WERI-Rb-1 (cell line): ENCODE measurements around the gene FSTL4.
A peak's percentile ranks its signal among the peaks of the same experiment; 100 is the strongest.

Experiments used
- DNase-seq: peaks from one replicate; pipeline ENCODE4 v3.0.0-alpha.2; 2020
- H3K27ac ChIP-seq: fragments of 250-450 bp; sonication (Bioruptor Pico); 2 replicates; pipeline ENCODE4 v1.5.1; 2020; ENCODE audit warnings: mild to moderate bottlenecking, moderate library complexity
- H3K27me3 ChIP-seq: fragments of 250-450 bp; sonication (Bioruptor Pico); 2 replicates; pipeline ENCODE4 v1.5.1; 2021; ENCODE audit warnings: mild to moderate bottlenecking, low read depth, moderate library complexity; ENCODE audit not compliant: insufficient read depth, severe bottlenecking
- H3K36me3 ChIP-seq: fragments of 250-450 bp; sonication (Bioruptor Pico); 2 replicates; pipeline ENCODE4 v1.5.1; 2020; ENCODE audit warnings: mild to moderate bottlenecking, moderate library complexity
- H3K4me3 ChIP-seq: 2 replicates; pipeline ENCODE4 v1.5.1; 2011; ENCODE audit warnings: low read depth, mild to moderate bottlenecking, control low read depth, low read length
- H3K9me3 ChIP-seq: fragments of 250-450 bp; sonication (Bioruptor Pico); 2 replicates; pipeline ENCODE4 v1.5.1; 2021; ENCODE audit warnings: mild to moderate bottlenecking, moderate library complexity; ENCODE audit not compliant: severe bottlenecking
- CTCF ChIP-seq: IDR thresholded peaks from 2 replicates; pipeline ENCODE4 v1.5.1; 2011; ENCODE audit warnings: low read depth, mild to moderate bottlenecking, control low read depth, inconsistent platforms, low read length

Gene FSTL4

GRCh38 chr5:133322743-133323142 is 289.6 kb downstream of the FSTL4 start:
- Histone ChIP-seq H3K36me3 (no peaks in the 10 kb centered on the region), H3K27ac (no peak overlapping the region), H3K27me3 (no peaks in the 10 kb centered on the region), H3K4me3 (no peak overlapping the region), H3K9me3 (no peaks in the 10 kb centered on the region)
- TF ChIP-seq CTCF, result no peak
- peak; percentile 53 for DNase-seq

GRCh38 chr5:133321833-133322420 is 290.4 kb downstream of the FSTL4 start:
- Histone ChIP-seq H3K27me3 (no peaks in the 10 kb centered on the region), H3K9me3 (no peaks in the 10 kb centered on the region), H3K36me3 (no peaks in the 10 kb centered on the region), H3K27ac (no peak overlapping the region), H3K4me3 (no peak overlapping the region)
- DNase-seq, result no peak
- TF ChIP-seq CTCF, result no peak

GRCh38 chr5:133321286-133321832 is 291.0 kb downstream of the FSTL4 start:
- H3K27me3 ChIP-seq, result no peaks in the 10 kb centered on the region
- H3K36me3 ChIP-seq, result no peaks in the 10 kb centered on the region
- H3K27ac ChIP-seq, result no peak overlapping the region
- no peaks in the 10 kb centered on the region for H3K9me3 ChIP-seq
- no peak for DNase-seq
- no peak overlapping the region for H3K4me3 ChIP-seq
- no peak for TF ChIP-seq CTCF

GRCh38 chr5:133319905-133320520 is 292.3 kb downstream of the FSTL4 start:
- H3K4me3 ChIP-seq, result no peak overlapping the region
- no peaks in the 10 kb centered on the region for H3K27me3 ChIP-seq
- no peak for DNase-seq
- H3K9me3 ChIP-seq, result no peaks in the 10 kb centered on the region
- H3K36me3 ChIP-seq, result no peaks in the 10 kb centered on the region
- no peak overlapping the region for H3K27ac ChIP-seq
- no peak for TF ChIP-seq CTCF

- Histone ChIP-seq H3K4me3 (no peak overlapping the region), H3K27ac (no peak overlapping the region), H3K9me3 (no peaks in the 10 kb centered on the region), H3K36me3 (no peaks in the 10 kb centered on the region), H3K27me3 (no peaks in the 10 kb centered on the region)
- no peak for TF ChIP-seq CTCF
- no peak for DNase-seq
Observed at GRCh38 chr5:133319244-133319643, 293.1 kb downstream of the FSTL4 start.

GRCh38 chr5:133317558-133317957 is 294.8 kb downstream of the FSTL4 start:
- Histone ChIP-seq H3K27me3 (no peaks in the 10 kb centered on the region), H3K36me3 (no peaks in the 10 kb centered on the region)

More at GRCh38 chr5:133317558-133317957, 294.8 kb downstream of the FSTL4 start:
- Histone ChIP-seq H3K27ac (no peak overlapping the region), H3K9me3 (no peaks in the 10 kb centered on the region), H3K4me3 (no peak overlapping the region)
- no peak for DNase-seq
- TF ChIP-seq CTCF, result no peak
